ENCODE data around the gene CACNA2D3. TPM values are rescaled to one million over a fixed set of nuclear protein-coding genes. Genes with fewer than 3 reads are reported as not detected.

CACNA2D3 gene
- polyA plus RNA-seq, 1 donor from 2014 or later: 26.2 TPM

- Histone ChIP-seq H3K27me3 (ENCODE audit: insufficient read depth, low read depth, low read length) (no peaks in the 10 kb centered on the region), H4K20me1 (ENCODE audit: insufficient read depth) (no peaks in the 10 kb centered on the region), H3K4me3 (ENCODE audit: low read length) (no peak overlapping the region)
These were observed 177.0 kb downstream of the CACNA2D3 start for GRCh38 chr3:54299169-54299935.

GRCh38 chr3:54303517-54304375 is 181.4 kb downstream of the CACNA2D3 start:
- Histone ChIP-seq H3K79me2 (replicated peaks; ENCODE audit: insufficient read depth, low read length) (no peaks in the 10 kb centered on the region), H3F3A (ENCODE audit: insufficient read depth, low read length, poor library complexity, severe bottlenecking) (no peaks in the 10 kb centered on the region), H4K20me1 (ENCODE audit: insufficient read depth) (no peaks in the 10 kb centered on the region), H3K27me3 (ENCODE audit: insufficient read depth, low read depth, low read length) (no peaks in the 10 kb centered on the region), H3K9ac (ENCODE audit: low read length) (no peak overlapping the region), H3K27ac (ENCODE audit: low read length) (no peak overlapping the region), H3K9me3 (ENCODE audit: low read length) (no peaks in the 10 kb centered on the region), H3K4me2 (ENCODE audit: low read length) (no peak overlapping the region), H3K4me3 (ENCODE audit: low read length) (no peak overlapping the region), H3K9me2 (ENCODE audit: insufficient read depth, low read length) (no peaks in the 10 kb centered on the region), H3K36me3 (ENCODE audit: insufficient read depth, low read length) (no peaks in the 10 kb centered on the region), H2AFZ (ENCODE audit: low read depth, low read length) (no peak overlapping the region)
- TF ChIP-seq POLR2AphosphoS5 (IDR thresholded peaks at IDR 0.05): no peak
- TF ChIP-seq RAD21 (conservative IDR thresholded peaks at IDR 0.05): no peak
- no peak for TF ChIP-seq SMC3 (conservative IDR thresholded peaks at IDR 0.05; ENCODE audit: poor library complexity)
- no peak for TF ChIP-seq MXI1 (conservative IDR thresholded peaks at IDR 0.05; ENCODE audit: poor library complexity, severe bottlenecking)
- no peak for TF ChIP-seq REST (IDR thresholded peaks at IDR 0.05; ENCODE audit: borderline replicate concordance)
- no peak for TF ChIP-seq TAF1 (IDR thresholded peaks at IDR 0.05; ENCODE audit: low read depth)
- TF ChIP-seq CTCF (IDR thresholded peaks at IDR 0.05; ENCODE audit: poor library complexity, severe bottlenecking): no peak
- TF ChIP-seq EP300 (conservative IDR thresholded peaks at IDR 0.05; ENCODE audit: poor library complexity, severe bottlenecking): no peak
- no peak for TF ChIP-seq EZH2 (IDR thresholded peaks at IDR 0.05; ENCODE audit: borderline replicate concordance, insufficient read depth, low read length, poor library complexity, severe bottlenecking)

More at GRCh38 chr3:54299169-54299935, 177.0 kb downstream of the CACNA2D3 start:
- H3K9me3 ChIP-seq (ENCODE audit: low read length): no peaks in the 10 kb centered on the region
- H3K4me2 ChIP-seq (ENCODE audit: low read length): no peak overlapping the region
- no peak overlapping the region for H3K9ac ChIP-seq (ENCODE audit: low read length)
- H3K27ac ChIP-seq (ENCODE audit: low read length): no peak overlapping the region
- TF ChIP-seq SMC3 (conservative IDR thresholded peaks at IDR 0.05; ENCODE audit: poor library complexity): no peak
- no peak for TF ChIP-seq POLR2AphosphoS5 (IDR thresholded peaks at IDR 0.05)
- TF ChIP-seq EP300 (conservative IDR thresholded peaks at IDR 0.05; ENCODE audit: poor library complexity, severe bottlenecking): no peak
- H2AFZ ChIP-seq (ENCODE audit: low read depth, low read length): no peak overlapping the region
- H3F3A ChIP-seq (ENCODE audit: insufficient read depth, low read length, poor library complexity, severe bottlenecking): no peaks in the 10 kb centered on the region
- no peaks in the 10 kb centered on the region for H3K9me2 ChIP-seq (ENCODE audit: insufficient read depth, low read length)
- no peaks in the 10 kb centered on the region for H3K79me2 ChIP-seq (replicated peaks; ENCODE audit: insufficient read depth, low read length)
- H3K36me3 ChIP-seq (ENCODE audit: insufficient read depth, low read length): no peaks in the 10 kb centered on the region

Data from neural cell (in vitro differentiated cells).